SK-N-SH (cell line): ENCODE data around the gene NSDHL.

Experiments
- CHD2 ChIP-seq: fragments of 150-350 bp; IDR thresholded peaks from 2 replicates; pipeline ENCODE4 v1.6.1; 2018; ENCODE audit warnings: low read length; ENCODE audit not compliant: partially characterized antibody
- EP300 ChIP-seq, 2 experiments: IDR thresholded peaks; 2 replicates each; pipeline versions ENCODE4 v1.4.0 to v1.6.1; 2012; ENCODE audit warnings: borderline replicate concordance in 1 of 2, low read depth in 1 of 2, low read length in 1 of 2
- GATA2 ChIP-seq: sonication (generic); formaldehyde crosslinking; IDR thresholded peaks from 2 replicates; pipeline ENCODE4 v1.5.0; 2020; ENCODE audit warnings: mild to moderate bottlenecking, missing genetic modification reagents
- JUND ChIP-seq: IDR thresholded peaks from 2 replicates; pipeline ENCODE4 v1.4.0; 2012
- RCOR1 ChIP-seq: fragments of 150-350 bp; IDR thresholded peaks from 2 replicates; pipeline ENCODE4 v1.6.1; 2017; ENCODE audit warnings: antibody characterized with exemption, low read length
- SIN3A ChIP-seq: IDR thresholded peaks from 2 replicates; pipeline ENCODE4 v1.6.1; 2012; ENCODE audit warnings: low read depth, mild to moderate bottlenecking, low read length, moderate library complexity, borderline replicate concordance
- TCF12 ChIP-seq: IDR thresholded peaks from 2 replicates; pipeline ENCODE4 v1.4.0; 2012
- USF2 ChIP-seq: fragments of 150-350 bp; IDR thresholded peaks from 2 replicates; pipeline ENCODE4 v1.6.1; 2017; ENCODE audit warnings: antibody characterized with exemption, low read length, low read depth, borderline replicate concordance
- YY1 ChIP-seq: IDR thresholded peaks from 2 replicates; pipeline ENCODE4 v1.4.0; 2012; ENCODE audit warnings: low read depth, mild to moderate bottlenecking
- TF ChIP-seq, protein P1 (sequence below): IDR thresholded peaks from 2 replicates; pipeline ENCODE4; 2012
- TF ChIP-seq, protein P2 (sequence below): fragments of 200-600 bp; sonication (generic); IDR thresholded peaks from 2 replicates; pipeline ENCODE4 v1.6.1; 2017; ENCODE audit warnings: antibody characterized with exemption, mild to moderate bottlenecking, moderate library complexity
- TF ChIP-seq, protein P3 (sequence below): IDR thresholded peaks from 2 replicates; pipeline ENCODE4 v1.6.1; 2012; ENCODE audit warnings: mild to moderate bottlenecking, low read depth, low read length, moderate library complexity
- TF ChIP-seq, protein P4 (sequence below): IDR thresholded peaks from 2 replicates; pipeline ENCODE4 v1.4.0; 2012; ENCODE audit warnings: low read depth

DNA sequence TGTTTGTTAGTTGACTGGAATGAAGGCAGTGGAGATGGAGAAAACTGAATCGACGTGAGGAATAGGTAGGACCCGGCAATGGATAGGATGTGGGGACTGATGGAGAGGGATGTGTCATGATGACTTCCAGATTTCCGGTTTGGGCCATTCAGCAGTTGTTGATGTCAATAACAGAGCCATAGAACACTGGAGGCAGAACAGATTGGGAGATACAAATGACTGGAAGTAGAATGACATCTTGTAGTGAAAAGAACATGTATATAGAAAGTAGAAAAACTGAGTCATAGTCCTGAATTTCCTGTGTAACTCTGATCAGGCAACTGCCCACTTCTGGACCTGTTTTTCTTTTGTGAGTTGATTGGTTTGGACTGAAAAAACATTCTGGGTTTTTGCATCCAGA is 24.8 kb upstream of the NSDHL start:
- TF ChIP-seq, protein P1, sequence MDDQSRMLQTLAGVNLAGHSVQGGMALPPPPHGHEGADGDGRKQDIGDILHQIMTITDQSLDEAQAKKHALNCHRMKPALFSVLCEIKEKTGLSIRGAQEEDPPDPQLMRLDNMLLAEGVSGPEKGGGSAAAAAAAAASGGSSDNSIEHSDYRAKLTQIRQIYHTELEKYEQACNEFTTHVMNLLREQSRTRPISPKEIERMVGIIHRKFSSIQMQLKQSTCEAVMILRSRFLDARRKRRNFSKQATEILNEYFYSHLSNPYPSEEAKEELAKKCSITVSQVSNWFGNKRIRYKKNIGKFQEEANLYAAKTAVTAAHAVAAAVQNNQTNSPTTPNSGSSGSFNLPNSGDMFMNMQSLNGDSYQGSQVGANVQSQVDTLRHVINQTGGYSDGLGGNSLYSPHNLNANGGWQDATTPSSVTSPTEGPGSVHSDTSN = no peak
- no peak for TF ChIP-seq EP300 (IDR thresholded peaks at IDR 0.05; ENCODE audit: borderline replicate concordance in 1 of 2, low read depth in 1 of 2, low read length in 1 of 2)
- no peak for TF ChIP-seq RCOR1
- no peak for TF ChIP-seq GATA2 (CRISPR knock-in tag)
- TF ChIP-seq USF2 = no peak
- TF ChIP-seq, protein P2, sequence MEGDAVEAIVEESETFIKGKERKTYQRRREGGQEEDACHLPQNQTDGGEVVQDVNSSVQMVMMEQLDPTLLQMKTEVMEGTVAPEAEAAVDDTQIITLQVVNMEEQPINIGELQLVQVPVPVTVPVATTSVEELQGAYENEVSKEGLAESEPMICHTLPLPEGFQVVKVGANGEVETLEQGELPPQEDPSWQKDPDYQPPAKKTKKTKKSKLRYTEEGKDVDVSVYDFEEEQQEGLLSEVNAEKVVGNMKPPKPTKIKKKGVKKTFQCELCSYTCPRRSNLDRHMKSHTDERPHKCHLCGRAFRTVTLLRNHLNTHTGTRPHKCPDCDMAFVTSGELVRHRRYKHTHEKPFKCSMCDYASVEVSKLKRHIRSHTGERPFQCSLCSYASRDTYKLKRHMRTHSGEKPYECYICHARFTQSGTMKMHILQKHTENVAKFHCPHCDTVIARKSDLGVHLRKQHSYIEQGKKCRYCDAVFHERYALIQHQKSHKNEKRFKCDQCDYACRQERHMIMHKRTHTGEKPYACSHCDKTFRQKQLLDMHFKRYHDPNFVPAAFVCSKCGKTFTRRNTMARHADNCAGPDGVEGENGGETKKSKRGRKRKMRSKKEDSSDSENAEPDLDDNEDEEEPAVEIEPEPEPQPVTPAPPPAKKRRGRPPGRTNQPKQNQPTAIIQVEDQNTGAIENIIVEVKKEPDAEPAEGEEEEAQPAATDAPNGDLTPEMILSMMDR = no peak
- TF ChIP-seq CHD2 = no peak
- TF ChIP-seq, protein P3, sequence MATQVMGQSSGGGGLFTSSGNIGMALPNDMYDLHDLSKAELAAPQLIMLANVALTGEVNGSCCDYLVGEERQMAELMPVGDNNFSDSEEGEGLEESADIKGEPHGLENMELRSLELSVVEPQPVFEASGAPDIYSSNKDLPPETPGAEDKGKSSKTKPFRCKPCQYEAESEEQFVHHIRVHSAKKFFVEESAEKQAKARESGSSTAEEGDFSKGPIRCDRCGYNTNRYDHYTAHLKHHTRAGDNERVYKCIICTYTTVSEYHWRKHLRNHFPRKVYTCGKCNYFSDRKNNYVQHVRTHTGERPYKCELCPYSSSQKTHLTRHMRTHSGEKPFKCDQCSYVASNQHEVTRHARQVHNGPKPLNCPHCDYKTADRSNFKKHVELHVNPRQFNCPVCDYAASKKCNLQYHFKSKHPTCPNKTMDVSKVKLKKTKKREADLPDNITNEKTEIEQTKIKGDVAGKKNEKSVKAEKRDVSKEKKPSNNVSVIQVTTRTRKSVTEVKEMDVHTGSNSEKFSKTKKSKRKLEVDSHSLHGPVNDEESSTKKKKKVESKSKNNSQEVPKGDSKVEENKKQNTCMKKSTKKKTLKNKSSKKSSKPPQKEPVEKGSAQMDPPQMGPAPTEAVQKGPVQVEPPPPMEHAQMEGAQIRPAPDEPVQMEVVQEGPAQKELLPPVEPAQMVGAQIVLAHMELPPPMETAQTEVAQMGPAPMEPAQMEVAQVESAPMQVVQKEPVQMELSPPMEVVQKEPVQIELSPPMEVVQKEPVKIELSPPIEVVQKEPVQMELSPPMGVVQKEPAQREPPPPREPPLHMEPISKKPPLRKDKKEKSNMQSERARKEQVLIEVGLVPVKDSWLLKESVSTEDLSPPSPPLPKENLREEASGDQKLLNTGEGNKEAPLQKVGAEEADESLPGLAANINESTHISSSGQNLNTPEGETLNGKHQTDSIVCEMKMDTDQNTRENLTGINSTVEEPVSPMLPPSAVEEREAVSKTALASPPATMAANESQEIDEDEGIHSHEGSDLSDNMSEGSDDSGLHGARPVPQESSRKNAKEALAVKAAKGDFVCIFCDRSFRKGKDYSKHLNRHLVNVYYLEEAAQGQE = no peak
- no peak for TF ChIP-seq SIN3A
- TF ChIP-seq YY1 = no peak
- peak; percentile 19; the same call in 1 of the 2 replicates for TF ChIP-seq TCF12
- no peak for TF ChIP-seq JUND
- TF ChIP-seq, protein P4, sequence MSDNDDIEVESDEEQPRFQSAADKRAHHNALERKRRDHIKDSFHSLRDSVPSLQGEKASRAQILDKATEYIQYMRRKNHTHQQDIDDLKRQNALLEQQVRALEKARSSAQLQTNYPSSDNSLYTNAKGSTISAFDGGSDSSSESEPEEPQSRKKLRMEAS = no peak
